IMR-90 (cell line): ENCODE measurements around the gene JAK1. TPM values are rescaled to one million over a fixed set of nuclear protein-coding genes. Genes with fewer than 3 reads are reported as not detected.

ENCODE experiments used
- ATAC-seq: fragments of 200-7000 bp; cut with Tn5 transposase; 2 replicates; pipeline ENCODE4 v1.9.1; 2020; ENCODE audit warnings: low read depth, mild to moderate bottlenecking, moderate library complexity
- BruUV-seq: library from RNA; stranded (reverse); fragments of 400-500 nt; replicated peaks from 2 replicates; lab custom pipeline; 2021; lab: Mats Ljungman, UMichigan
- CTCF ChIA-PET: fragments of 300-600 bp; formaldehyde crosslinking; extraction: SDS; loops from one replicate; lab custom pipeline; 2021; ENCODE audit warnings: antibody characterized with exemption; lab: Yijun Ruan, JAX
- POLR2A ChIA-PET: fragments of 300-600 bp; sonication (Branson Sonifier 250); formaldehyde crosslinking; loops from one replicate; lab custom pipeline; 2022; ENCODE audit warnings: antibody characterized with exemption; ENCODE audit not compliant: unreplicated experiment; lab: Charles Lee
- DNase-seq: peaks from one replicate; pipeline ENCODE4 v3.0.0; 2013
- H2AFZ ChIP-seq: replicated peaks from 2 replicates; pipeline ENCODE3; 2013; ENCODE audit warnings: low read length, mild to moderate bottlenecking; ENCODE audit not compliant: poor library complexity
- H2AK5ac ChIP-seq: 2 replicates; pipeline ENCODE4 v1.6.1; 2013; ENCODE audit warnings: low read depth, low read length, inconsistent platforms
- H2AK9ac ChIP-seq: replicated peaks from 2 replicates; pipeline ENCODE3; 2013; ENCODE audit warnings: mild to moderate bottlenecking, low read depth, low read length, moderate library complexity; ENCODE audit not compliant: poor library complexity
- H2BK120ac ChIP-seq: 2 replicates; pipeline ENCODE4 v1.6.1; 2013; ENCODE audit warnings: low read depth, low read length, inconsistent platforms
- H2BK15ac ChIP-seq: 3 replicates; pipeline ENCODE4 v1.6.1; 2013; ENCODE audit warnings: low read depth, low read length, inconsistent platforms
- H2BK20ac ChIP-seq: 2 replicates; pipeline ENCODE4 v1.6.1; 2013; ENCODE audit warnings: low read depth, mild to moderate bottlenecking, inconsistent platforms, low read length, moderate library complexity
- H2BK5ac ChIP-seq: 2 replicates; pipeline ENCODE4 v1.6.1; 2013; ENCODE audit warnings: mild to moderate bottlenecking, low read depth, low read length, inconsistent platforms; ENCODE audit not compliant: poor library complexity, severe bottlenecking
- H3K14ac ChIP-seq: replicated peaks from 2 replicates; pipeline ENCODE4 v1.6.1; 2013; ENCODE audit warnings: low read depth, low read length, inconsistent platforms
- H3K18ac ChIP-seq: 2 replicates; pipeline ENCODE4 v1.6.1; 2013; ENCODE audit warnings: low read depth, low read length, control low read depth
- H3K23ac ChIP-seq: 2 replicates; pipeline ENCODE4 v1.6.1; 2013; ENCODE audit warnings: low read depth, low read length, inconsistent platforms
- H3K27ac ChIP-seq: 2 replicates; pipeline ENCODE4 v1.5.1; 2013; ENCODE audit warnings: mild to moderate bottlenecking, control low read depth, low read length; ENCODE audit not compliant: insufficient read depth
- H3K27me3 ChIP-seq: 2 replicates; pipeline ENCODE4 v1.6.1; 2013; ENCODE audit warnings: low read length; ENCODE audit not compliant: control insufficient read depth, insufficient read depth
- H3K36me3 ChIP-seq: 2 replicates; pipeline ENCODE4 v1.6.1; 2013; ENCODE audit warnings: low read length, mixed read lengths; ENCODE audit not compliant: control insufficient read depth, insufficient read depth
- H3K4ac ChIP-seq: 2 replicates; pipeline ENCODE4 v1.6.1; 2013; ENCODE audit warnings: low read depth, low read length, inconsistent platforms
- H3K4me1 ChIP-seq: 2 replicates; pipeline ENCODE4 v1.6.1; 2013; ENCODE audit warnings: low read length, mixed read lengths; ENCODE audit not compliant: control insufficient read depth, insufficient read depth
- H3K4me2 ChIP-seq: 2 replicates; pipeline ENCODE4 v1.6.1; 2013; ENCODE audit warnings: low read depth, mild to moderate bottlenecking, control low read depth, low read length, moderate library complexity
- H3K4me3 ChIP-seq: 2 replicates; pipeline ENCODE4 v1.5.1; 2013; ENCODE audit warnings: low read depth, mild to moderate bottlenecking, control low read depth, low read length, moderate library complexity; ENCODE audit not compliant: insufficient read depth
- H3K56ac ChIP-seq: 2 replicates; pipeline ENCODE4 v1.6.1; 2013; ENCODE audit warnings: low read length, inconsistent platforms; ENCODE audit not compliant: insufficient read depth; ENCODE audit errors: extremely low read depth
- H3K79me1 ChIP-seq, 2 experiments: 2 replicates each; pipeline ENCODE4 v1.6.1; 2013; ENCODE audit warnings: low read length in 2 of 2, inconsistent platforms in 1 of 2, low read depth in 1 of 2
- H3K9ac ChIP-seq: 2 replicates; pipeline ENCODE4 v1.6.1; 2013; ENCODE audit warnings: low read depth, low read length, control low read depth
- H3K9me1 ChIP-seq: 2 replicates; pipeline ENCODE4 v1.6.1; 2013; ENCODE audit warnings: low read length, inconsistent platforms; ENCODE audit not compliant: insufficient read depth
- H3K9me3 ChIP-seq: 2 replicates; pipeline ENCODE4 v1.6.1; 2013; ENCODE audit warnings: low read length; ENCODE audit not compliant: control insufficient read depth, insufficient read depth
- H4K20me1 ChIP-seq: 2 replicates; pipeline ENCODE4 v1.6.1; 2013; ENCODE audit warnings: low read length, inconsistent platforms; ENCODE audit not compliant: insufficient read depth
- H4K5ac ChIP-seq: 2 replicates; pipeline ENCODE4 v1.6.1; 2013; ENCODE audit warnings: mild to moderate bottlenecking, low read depth, low read length, control low read depth
- H4K8ac ChIP-seq, 2 experiments: 2 replicates each; pipeline ENCODE4 v1.6.1; 2013; ENCODE audit warnings: low read depth in 2 of 2, low read length in 2 of 2, control low read depth in 1 of 2, inconsistent platforms in 1 of 2
- H4K91ac ChIP-seq: 2 replicates; pipeline ENCODE4 v1.6.1; 2013; ENCODE audit warnings: low read depth, low read length, inconsistent platforms; ENCODE audit not compliant: insufficient read depth
- CHD1 ChIP-seq: IDR thresholded peaks from 2 replicates; pipeline ENCODE4 v1.6.1; 2012; ENCODE audit warnings: low read depth, low read length, improper control_type of control experiment
- FOS ChIP-seq: fragments of 150-350 bp; IDR thresholded peaks from 2 replicates; pipeline ENCODE4 v1.6.1; 2016; ENCODE audit warnings: low read depth, low read length
- MAFK ChIP-seq: IDR thresholded peaks from 2 replicates; pipeline ENCODE4 v1.6.1; 2012; ENCODE audit warnings: low read depth, low read length, improper control_type of control experiment
- POLR2A ChIP-seq: IDR thresholded peaks from 2 replicates; pipeline ENCODE4 v1.6.1; 2012; ENCODE audit warnings: mild to moderate bottlenecking, low read depth, low read length
- RFX5 ChIP-seq: IDR thresholded peaks from 2 replicates; pipeline ENCODE4 v1.8.0; 2012; ENCODE audit warnings: low read depth, mild to moderate bottlenecking, low read length, moderate library complexity
- SMC3 ChIP-seq: fragments of 150-350 bp; IDR thresholded peaks from 2 replicates; pipeline ENCODE4 v1.6.1; 2016; ENCODE audit warnings: low read depth, mild to moderate bottlenecking, antibody characterized with exemption, low read length, moderate library complexity
- WGBS, 2 experiments: methylation state at CpG; one replicate each; pipeline versions ENCODE4 v1.1.5 to v1.1.7; 2013; ENCODE audit warnings: missing lambda C conversion rate in 2 of 2; ENCODE audit not compliant: insufficient read length in 1 of 2; ENCODE audit errors: extremely low coverage in 2 of 2; 5-methylcytosine and 5-hydroxymethylcytosine counted together
- dilution Hi-C: fragments of 300-500 bp; cut with HindIII; formaldehyde crosslinking; loops from one replicate; pipeline ENCODE4 v1.14.3; 2018; ENCODE audit warnings: low sequenced_read_pairs; ENCODE audit not compliant: unreplicated experiment
- in situ Hi-C: fragments of 300-500 bp; cut with MboI; formaldehyde crosslinking; loops from 3 replicates; pipeline ENCODE4 v1.14.3; 2019; ENCODE audit warnings: low sequenced_read_pairs, inconsistent platforms, mixed read lengths
- intact Hi-C: fragments of 100-400 bp; cut with micrococcal nuclease; formaldehyde crosslinking; loops from 2 replicates; pipeline ENCODE4 v1.10.0; 2022
- polyA plus RNA-seq, 3 experiments: library from polyadenylated mRNA; depleted of rRNA; stranded (reverse); fragments of >200 nt; gene quantifications; 2 replicates each; pipeline ENCODE4 v1.2.3, GENCODE V29; 2012; ENCODE audit warnings: low replicate concordance in 1 of 3
- total RNA-seq: library from RNA; depleted of rRNA; stranded (reverse); fragments of >200 nt; gene quantifications from 2 replicates; pipeline ENCODE4 v1.2.3, GENCODE V29; 2012
- TF ChIP-seq, protein P1 (sequence below): fragments of 150-350 bp; IDR thresholded peaks from 2 replicates; pipeline ENCODE4 v1.6.1; 2017; ENCODE audit warnings: mild to moderate bottlenecking, antibody characterized with exemption, low read length, low read depth
- TF ChIP-seq, protein P2 (sequence below): conservative IDR thresholded peaks from 2 replicates; pipeline ENCODE4 v1.5.1; 2012; ENCODE audit warnings: mild to moderate bottlenecking, low read depth, low read length, improper control_type of control experiment

Gene JAK1
- total and polyA plus RNA-seq, 2 of the 4 experiments (the other 2 are of a cell fraction) = 76.9 to 103 TPM

GRCh38 chr1:64975740-64976139 is 9.4 kb upstream of the JAK1 start:
- H3K14ac ChIP-seq = no peak overlapping the region
- no peak overlapping the region for H2BK15ac ChIP-seq
- H3K9me1 ChIP-seq = no peaks in the 10 kb centered on the region; the same call in 1 of the 2 replicates
- no peak overlapping the region for H4K91ac ChIP-seq
- H3K56ac ChIP-seq = no peak overlapping the region
- H3K36me3 ChIP-seq = no peaks in the 10 kb centered on the region
- H3K4ac ChIP-seq = no peak overlapping the region
- H2BK120ac ChIP-seq = no peak overlapping the region
- no peak overlapping the region for H3K27ac ChIP-seq
- H4K8ac ChIP-seq = no peak overlapping the region
- dilution Hi-C loops (no loop called here), in situ Hi-C loops (loop anchor here (25.0 kb wide), 1 partner anchor 713 kb away; no protein-coding TSS in a partner anchor), intact Hi-C loops (no loop called here)
- H3K9me3 ChIP-seq = no peaks in the 10 kb centered on the region
- no peak overlapping the region for H3K18ac ChIP-seq
- H2BK20ac ChIP-seq = no peak overlapping the region
- H2AFZ ChIP-seq = no peak overlapping the region
- CTCF ChIA-PET = no interaction called here
- H3K23ac ChIP-seq = no peak overlapping the region
- POLR2A ChIA-PET = no interaction called here
- TF ChIP-seq CHD1 (no peak), POLR2A (no peak), FOS (no peak), SMC3 (no peak), RFX5 (no peak), MAFK (no peak)
- TF ChIP-seq, protein P1, sequence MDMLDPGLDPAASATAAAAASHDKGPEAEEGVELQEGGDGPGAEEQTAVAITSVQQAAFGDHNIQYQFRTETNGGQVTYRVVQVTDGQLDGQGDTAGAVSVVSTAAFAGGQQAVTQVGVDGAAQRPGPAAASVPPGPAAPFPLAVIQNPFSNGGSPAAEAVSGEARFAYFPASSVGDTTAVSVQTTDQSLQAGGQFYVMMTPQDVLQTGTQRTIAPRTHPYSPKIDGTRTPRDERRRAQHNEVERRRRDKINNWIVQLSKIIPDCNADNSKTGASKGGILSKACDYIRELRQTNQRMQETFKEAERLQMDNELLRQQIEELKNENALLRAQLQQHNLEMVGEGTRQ = no peak
- TF ChIP-seq, protein P2, sequence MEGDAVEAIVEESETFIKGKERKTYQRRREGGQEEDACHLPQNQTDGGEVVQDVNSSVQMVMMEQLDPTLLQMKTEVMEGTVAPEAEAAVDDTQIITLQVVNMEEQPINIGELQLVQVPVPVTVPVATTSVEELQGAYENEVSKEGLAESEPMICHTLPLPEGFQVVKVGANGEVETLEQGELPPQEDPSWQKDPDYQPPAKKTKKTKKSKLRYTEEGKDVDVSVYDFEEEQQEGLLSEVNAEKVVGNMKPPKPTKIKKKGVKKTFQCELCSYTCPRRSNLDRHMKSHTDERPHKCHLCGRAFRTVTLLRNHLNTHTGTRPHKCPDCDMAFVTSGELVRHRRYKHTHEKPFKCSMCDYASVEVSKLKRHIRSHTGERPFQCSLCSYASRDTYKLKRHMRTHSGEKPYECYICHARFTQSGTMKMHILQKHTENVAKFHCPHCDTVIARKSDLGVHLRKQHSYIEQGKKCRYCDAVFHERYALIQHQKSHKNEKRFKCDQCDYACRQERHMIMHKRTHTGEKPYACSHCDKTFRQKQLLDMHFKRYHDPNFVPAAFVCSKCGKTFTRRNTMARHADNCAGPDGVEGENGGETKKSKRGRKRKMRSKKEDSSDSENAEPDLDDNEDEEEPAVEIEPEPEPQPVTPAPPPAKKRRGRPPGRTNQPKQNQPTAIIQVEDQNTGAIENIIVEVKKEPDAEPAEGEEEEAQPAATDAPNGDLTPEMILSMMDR = no peak
- H3K4me3 ChIP-seq = no peak overlapping the region
- H3K4me2 ChIP-seq = no peak overlapping the region
- no peak for DNase-seq
- H4K5ac ChIP-seq = no peak overlapping the region
- no peaks in the 10 kb centered on the region for H3K79me1 ChIP-seq
- no peaks in the 10 kb centered on the region for H3K4me1 ChIP-seq
- no peak overlapping the region for H2BK5ac ChIP-seq
- no peak overlapping the region for H2AK9ac ChIP-seq
- no peak overlapping the region for H3K9ac ChIP-seq
- ATAC-seq = no peak
- WGBS, 2 experiments = no CpG with 5 or more reads among the region's 5 CpGs
- BruUV-seq = no TSS peak
- no peak overlapping the region for H2AK5ac ChIP-seq
- no peaks in the 10 kb centered on the region for H4K20me1 ChIP-seq
- H3K27me3 ChIP-seq = no peaks in the 10 kb centered on the region; the same call in 1 of the 2 replicates
